Cardiac septum (tissue), 1 donor: ENCODE results near the gene GOLGA6D. TPM values are rescaled to one million over a fixed set of nuclear protein-coding genes. Genes with fewer than 3 reads are reported as not detected.
"Not testable (repeated sequence)": the region's sequence is repeated elsewhere in the genome, so short reads cannot be mapped to it uniquely, and the experiment has no call there.

ENCODE experiments used
- DNase-seq: peaks from one replicate; pipeline ENCODE4 v3.0.0-alpha.2; 2020; ENCODE audit warnings: low spot score
- intact Hi-C: fragments of 100-400 bp; cut with DNase I; formaldehyde crosslinking; loops from one replicate; pipeline ENCODE4 v1.14.0; 2022
- long read RNA-seq: library from polyadenylated mRNA; unstranded; transcript quantifications from one replicate; pipeline ENCODE4 v2.0.0, GENCODE V29; 2021
- total RNA-seq: library from RNA; stranded (reverse); fragmentation: NEBNext Ultra II Directional; extraction: Animal tissue kit (Norgen Biotek cat#: 25700); gene quantifications from one replicate; pipeline ENCODE4 v1.2.1, GENCODE V29; 2021
- donor health status: DM: no; HTN: no; CAD: no.

The GOLGA6D gene
- total RNA-seq, result not detected
- long read RNA-seq, result 0 reads

GRCh38 chr15:75282572-75282971, at the start of gene GOLGA6D:
GOLGA6D (plus strand) TSS chr15:75282835; CDS start chr15:75282876, 41 bp downstream.
- intact Hi-C loops, DNase-seq: not testable (repeated sequence)

DNA sequence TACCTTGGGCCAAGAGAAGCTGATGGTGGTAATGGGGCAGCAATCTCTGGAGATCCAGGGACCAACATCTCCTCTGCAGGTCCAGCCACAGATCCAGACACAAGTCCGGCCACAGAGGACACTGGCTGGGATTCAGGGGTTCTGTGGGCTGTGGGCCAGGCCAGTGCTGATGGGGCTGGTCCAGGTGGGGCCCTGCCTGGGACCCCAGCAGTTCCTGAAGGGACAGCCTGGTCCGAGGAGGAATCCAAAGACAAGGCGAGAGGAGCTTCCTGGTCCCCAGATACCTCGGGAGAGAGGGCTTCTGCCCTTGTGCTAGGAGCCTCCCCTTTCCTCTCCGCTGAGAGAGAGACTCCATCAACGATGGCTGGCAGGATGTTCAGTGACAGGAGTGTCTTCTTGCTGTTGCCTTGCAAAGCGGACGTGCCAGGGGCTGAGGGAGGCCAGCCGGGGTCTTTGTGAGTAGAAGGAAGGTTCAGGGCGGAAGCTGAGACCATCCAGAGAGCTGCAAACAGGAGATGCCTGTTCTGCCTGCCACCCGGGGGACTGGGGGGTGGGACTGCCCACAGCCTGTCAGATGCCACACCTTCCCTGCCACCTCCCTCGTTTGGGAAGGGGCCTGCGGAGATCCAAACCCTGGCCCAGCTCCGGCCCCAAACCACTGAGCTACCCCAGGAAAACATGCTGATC, 49.0 kb upstream of the GOLGA6D start:
- DNase-seq, result peak; percentile 69
- intact Hi-C loops, result no loop called here

GRCh38 chr15:75234191-75234810, 48.3 kb upstream of the GOLGA6D start:
- peak; percentile 71 for DNase-seq
- intact Hi-C loops, result no loop called here

GRCh38 chr15:75235051-75235673, 47.5 kb upstream of the GOLGA6D start:
- intact Hi-C loops, result no loop called here
- DNase-seq, result peak; percentile 64

DNA sequence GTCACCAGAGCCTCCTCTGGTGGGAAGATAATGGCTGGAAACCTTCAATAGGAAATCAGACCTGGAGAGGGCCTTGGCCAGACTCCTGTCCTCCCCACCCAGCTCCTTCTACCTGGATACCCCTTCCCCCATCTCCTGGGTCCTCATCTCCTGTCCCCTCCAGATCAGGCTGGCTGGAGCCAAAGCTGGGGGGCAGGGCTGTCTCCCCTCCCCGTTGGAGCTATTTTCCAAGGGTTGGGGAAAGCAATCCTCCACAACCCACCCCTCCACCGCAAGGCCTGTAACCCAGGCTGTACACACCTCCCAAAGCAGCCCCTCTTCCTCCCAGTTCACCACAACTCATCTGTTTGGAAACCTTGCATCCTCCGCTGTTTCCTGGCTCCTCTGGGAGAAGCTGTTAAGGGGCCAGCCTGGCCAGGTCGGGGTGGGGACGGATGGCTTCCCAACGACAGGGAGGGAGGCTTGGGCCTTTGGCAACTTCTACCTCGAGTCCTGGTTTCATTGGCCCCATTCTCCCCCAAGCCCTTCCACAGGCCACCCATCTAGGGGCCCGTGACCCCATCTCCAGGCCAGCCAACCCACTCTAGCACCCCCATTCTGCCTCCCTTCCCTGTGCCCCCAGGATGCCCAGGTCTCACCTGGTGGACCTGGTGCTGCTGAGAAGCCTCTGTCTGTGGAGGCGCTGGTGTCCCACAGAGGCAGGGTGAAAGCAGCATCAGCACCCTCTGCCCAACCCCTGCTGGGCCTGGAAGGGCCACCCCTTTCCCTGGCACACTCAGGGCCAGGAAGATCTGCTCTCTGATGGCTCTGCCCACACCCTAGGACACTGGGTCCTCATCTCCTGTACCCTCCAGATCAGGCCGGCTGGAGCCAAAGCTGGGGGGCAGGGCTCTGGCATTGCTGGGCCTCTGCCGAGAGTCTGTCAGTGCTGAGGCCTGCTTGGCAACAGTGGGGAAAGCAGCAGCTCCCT, 46.6 kb upstream of the GOLGA6D start:
- peak; percentile 70 for DNase-seq
- intact Hi-C loops, result no loop called here

- peak; percentile 70 for DNase-seq
- intact Hi-C loops, result no loop called here
These were observed 45.2 kb upstream of the GOLGA6D start for GRCh38 chr15:75237316-75237982.

DNA sequence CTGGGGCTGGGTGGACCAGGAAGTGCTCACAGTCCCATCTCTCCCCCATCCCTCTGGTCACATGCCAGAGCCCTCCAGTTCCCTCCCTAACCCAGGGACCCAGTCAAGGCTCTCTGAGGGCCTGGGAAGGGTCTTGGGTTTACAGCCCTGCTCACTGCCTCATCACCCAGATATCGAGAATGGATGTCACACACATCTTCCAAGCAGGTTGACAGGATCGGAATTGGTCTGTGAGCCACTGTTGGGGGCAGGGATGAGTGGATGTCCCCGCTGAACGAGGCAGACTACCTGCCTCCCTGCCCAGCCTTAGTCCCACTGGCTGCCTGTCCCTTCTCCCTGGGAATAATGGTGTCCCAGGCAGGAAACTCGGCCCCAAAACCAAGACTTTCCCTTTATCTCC, 44.5 kb upstream of the GOLGA6D start:
- intact Hi-C loops, result no loop called here
- DNase-seq, result no peak

DNA sequence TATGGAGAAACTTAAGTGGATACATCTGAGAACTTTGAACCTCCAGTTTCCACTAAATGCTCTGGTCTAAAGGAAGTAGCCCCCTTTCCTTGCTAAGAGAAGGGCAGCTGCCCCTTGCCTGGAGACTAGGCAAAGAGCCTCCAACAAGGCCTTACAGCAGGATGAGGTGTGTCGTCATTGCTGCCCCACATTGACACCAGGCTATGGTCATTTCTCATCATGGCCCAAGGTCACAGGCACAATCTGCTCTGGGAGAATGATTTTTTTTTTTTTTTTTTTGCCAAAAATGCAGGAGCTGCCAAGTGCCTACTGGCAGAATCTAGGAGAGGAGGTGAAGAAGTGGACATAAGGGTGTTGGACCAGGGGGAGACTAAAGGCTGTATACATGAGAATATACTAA, 36.9 kb upstream of the GOLGA6D start:
- intact Hi-C loops, DNase-seq: not testable (repeated sequence)

- intact Hi-C loops, result not testable (repeated sequence)
These were observed 33.6 kb upstream of the GOLGA6D start for GRCh38 chr15:75248991-75249390.

DNA sequence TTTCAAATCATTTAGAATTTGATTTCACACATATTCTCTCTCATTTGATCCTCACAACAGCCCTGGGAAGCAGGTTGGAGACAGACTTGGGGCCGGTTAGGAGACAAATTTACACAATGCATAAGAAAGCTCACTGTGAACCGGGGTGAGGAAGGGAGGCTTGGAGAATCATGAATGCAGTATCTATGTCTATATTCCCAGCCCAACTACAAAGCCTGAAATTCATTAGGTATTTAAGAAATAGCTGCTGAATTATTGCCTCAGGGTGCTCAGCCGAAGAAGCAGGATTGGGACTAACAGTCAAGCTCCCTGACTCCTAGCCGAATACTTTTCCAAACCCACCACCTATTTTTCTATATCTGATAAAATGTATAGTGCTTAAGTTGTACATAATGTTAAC, 32.9 kb upstream of the GOLGA6D start:
- intact Hi-C loops, result no loop called here
- DNase-seq, result no peak

More at GRCh38 chr15:75248991-75249390, 33.6 kb upstream of the GOLGA6D start:
- not testable (repeated sequence) for DNase-seq

DNA sequence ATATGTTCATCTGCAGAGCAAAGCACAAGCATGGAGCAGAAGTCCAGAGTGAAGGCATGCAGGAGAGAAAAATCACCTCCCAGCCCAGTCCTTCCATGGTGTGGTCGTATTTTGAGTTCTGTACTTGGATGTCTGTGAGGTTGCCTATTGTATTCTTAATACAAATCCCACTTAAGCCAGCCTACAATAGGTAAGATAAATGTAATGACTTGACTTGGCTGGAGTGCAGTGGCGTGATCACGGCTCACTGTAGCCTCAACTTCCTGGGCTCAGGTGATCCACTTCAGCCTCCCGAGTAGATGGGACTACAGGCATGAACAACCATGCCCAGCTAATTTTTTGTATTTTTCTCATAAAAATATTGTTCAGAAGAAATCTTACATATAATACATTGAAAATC, 31.3 kb upstream of the GOLGA6D start:
- DNase-seq, intact Hi-C loops: not testable (repeated sequence)

GRCh38 chr15:75252285-75252684, 30.4 kb upstream of the GOLGA6D start:
- intact Hi-C loops, DNase-seq: not testable (repeated sequence)

DNA sequence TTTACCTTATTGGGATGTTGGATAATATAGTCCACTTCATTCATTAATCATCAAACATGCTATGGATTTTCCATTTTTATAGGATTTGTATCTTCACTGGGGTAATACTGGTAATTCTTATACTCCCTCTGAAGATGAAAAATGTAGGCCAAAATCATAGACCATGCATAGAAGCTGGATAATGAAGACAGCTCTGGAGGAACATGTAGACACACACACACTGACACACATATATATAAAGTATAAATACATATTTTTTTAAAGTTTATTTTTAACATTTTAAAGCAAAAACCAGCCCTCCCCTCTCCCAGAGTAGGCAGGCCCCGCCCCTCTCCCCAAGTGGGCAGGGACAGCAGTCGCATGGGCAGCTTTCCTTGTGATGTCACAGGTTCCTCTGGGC, 24.6 kb upstream of the GOLGA6D start, which contains the start of gene GOLGA6C:
Gene GOLGA6C, plus strand, starts transcription at position 301 of the 400 bp plus-strand sequence. CDS start 265 bp downstream, outside the sequence.
- intact Hi-C loops, result not testable (repeated sequence)

DNA sequence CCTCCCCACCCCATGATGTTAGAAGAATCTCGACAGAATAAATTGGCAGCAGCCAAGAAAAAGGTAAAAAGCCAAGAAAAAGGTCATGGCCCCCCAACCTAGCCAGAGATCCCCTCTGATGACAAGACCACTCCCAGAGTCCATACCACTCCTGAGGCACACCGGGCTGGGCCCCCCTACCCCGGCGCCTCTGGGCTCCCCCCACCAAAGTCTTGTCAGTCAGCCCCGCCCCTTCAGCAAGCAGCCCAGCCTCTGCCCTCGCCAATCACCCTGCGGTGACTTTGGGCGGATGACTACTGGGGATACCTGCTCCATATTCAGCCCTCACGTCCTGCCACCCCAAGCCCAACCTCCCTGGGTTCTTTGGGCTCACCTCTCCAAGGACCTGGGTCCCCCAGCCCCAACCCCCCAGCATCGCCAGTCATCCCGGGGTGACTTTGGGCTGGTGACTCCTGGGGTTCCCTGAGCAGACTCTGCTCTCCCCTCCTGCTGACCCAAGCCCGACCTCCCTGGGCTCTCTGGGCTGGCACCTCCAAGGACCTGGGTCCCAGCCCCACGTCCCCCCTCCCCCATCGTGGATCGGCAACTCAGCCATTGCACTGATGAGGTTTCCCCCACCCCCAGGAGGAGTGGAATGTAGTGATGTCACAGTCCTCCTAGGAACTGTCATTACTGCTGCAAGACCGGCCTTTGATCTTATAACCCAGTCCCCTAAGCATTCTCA, 23.9 kb upstream of the GOLGA6D start:
- intact Hi-C loops, DNase-seq: not testable (repeated sequence)

More for the DNA sequence above, 24.6 kb upstream of the GOLGA6D start, which contains the start of gene GOLGA6C:
- DNase-seq, result not testable (repeated sequence)

DNA sequence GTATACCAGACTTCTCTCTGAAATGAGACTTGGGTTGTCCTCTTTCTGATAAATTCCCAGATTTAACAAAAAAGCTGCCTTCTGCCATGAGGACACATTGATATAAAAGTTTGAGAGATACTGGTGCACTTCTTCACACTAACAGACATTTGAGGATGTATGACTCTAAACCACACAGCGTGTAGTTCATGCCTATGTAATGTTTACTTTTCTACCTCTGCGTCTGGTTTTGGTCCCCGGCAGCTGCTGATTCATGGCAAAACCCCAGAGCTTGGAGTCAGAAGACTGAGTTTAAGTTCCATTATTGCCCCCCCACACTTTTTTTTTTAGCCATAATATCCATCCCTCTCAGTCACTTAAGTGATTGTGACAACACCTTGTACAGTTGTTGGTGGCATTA, 22.8 kb upstream of the GOLGA6D start:
- intact Hi-C loops, DNase-seq: not testable (repeated sequence)

- DNase-seq, intact Hi-C loops: not testable (repeated sequence)
These were observed 8.8 kb upstream of the GOLGA6D start for GRCh38 chr15:75273751-75274359.

- intact Hi-C loops, result not testable (repeated sequence)
- DNase-seq, result peak; percentile 86
These were observed 8.0 kb upstream of the GOLGA6D start for GRCh38 chr15:75274509-75275107.
